ENCODE data around the gene DCAF17.

DCAF17 gene

GRCh38 chr2:171434013-171434989, at the start of gene DCAF17:
Gene DCAF17, plus strand, starts transcription at chr2:171434226. Its CDS starts 352 bp downstream, at chr2:171434578.
- peak; percentile 72 to 97 (median 93) for DNase-seq

GRCh38 chr2:171386627-171387026, 47.4 kb upstream of the DCAF17 start:
- no peak for DNase-seq

- DNase-seq: no peak
These were observed 47.0 kb upstream of the DCAF17 start for GRCh38 chr2:171387052-171387451.

- no peak for DNase-seq
These were observed 44.7 kb upstream of the DCAF17 start for GRCh38 chr2:171389325-171389724.

GRCh38 chr2:171389780-171390179, 44.2 kb upstream of the DCAF17 start:
- DNase-seq: no peak

GRCh38 chr2:171390941-171391516, 43.0 kb upstream of the DCAF17 start:
- no peak for DNase-seq

GRCh38 chr2:171391532-171391931, 42.5 kb upstream of the DCAF17 start:
- no peak for DNase-seq

- DNase-seq: no peak
These were observed 40.5 kb upstream of the DCAF17 start for GRCh38 chr2:171393487-171393886.

GRCh38 chr2:171394164-171394740, 39.8 kb upstream of the DCAF17 start:
- DNase-seq: no peak

GRCh38 chr2:171399292-171399691, 34.7 kb upstream of the DCAF17 start:
- no peak for DNase-seq

GRCh38 chr2:171400395-171400794, 33.6 kb upstream of the DCAF17 start:
- DNase-seq: no peak

GRCh38 chr2:171401947-171402346, 32.1 kb upstream of the DCAF17 start:
- DNase-seq: no peak

- DNase-seq: no peak
These were observed 31.0 kb upstream of the DCAF17 start for GRCh38 chr2:171402906-171403580.

- no peak for DNase-seq
These were observed 29.8 kb upstream of the DCAF17 start for GRCh38 chr2:171404261-171404660.

GRCh38 chr2:171404719-171405118, 29.3 kb upstream of the DCAF17 start:
- DNase-seq: no peak

GRCh38 chr2:171405546-171405945, 28.5 kb upstream of the DCAF17 start:
- DNase-seq: no peak

GRCh38 chr2:171406044-171406443, 28.0 kb upstream of the DCAF17 start:
- DNase-seq: no peak

GRCh38 chr2:171407030-171407675, 26.9 kb upstream of the DCAF17 start:
- DNase-seq: no peak

GRCh38 chr2:171407676-171408044, 26.4 kb upstream of the DCAF17 start:
- no peak for DNase-seq

GRCh38 chr2:171409436-171409971, 24.5 kb upstream of the DCAF17 start:
- peak in 1 of 56 donors; percentile 5 for DNase-seq

GRCh38 chr2:171410101-171410500, 23.9 kb upstream of the DCAF17 start:
- no peak for DNase-seq

Measured in amygdala (tissue), 56 donors.